ENCODE data around the gene NCF2. TPM values are rescaled to one million over a fixed set of nuclear protein-coding genes. Genes with fewer than 3 reads are reported as not detected.

Gene NCF2
- total RNA-seq, 2 donors from 2014 or later, result 0.55 TPM; not detected in 1

- Mint-ChIP-seq H3K27ac (no peak overlapping the region), H3K9me3 (no peaks in the 10 kb centered on the region), H3K4me1 (peaks cover 12% of the 10 kb centered on the region), H3K4me3 (no peak overlapping the region), H3K27me3 (ENCODE audit: insufficient read depth) (no peaks in the 10 kb centered on the region), H3K36me3 (ENCODE audit: low read depth) (peaks cover 2% of the 10 kb centered on the region)
- 94 to 100% methylated on average over 1 to 4 of the region's 4 CpGs for WGBS, 2 experiments (ENCODE audit: insufficient coverage in 1 of 2, insufficient read length in 1 of 2)
- Histone ChIP-seq H3K4me1 (ENCODE audit: control insufficient read depth, insufficient read depth, low read length) (peaks cover 16% of the 10 kb centered on the region), H3K9ac (ENCODE audit: extremely low read depth, low read length, poor library complexity, severe bottlenecking) (no peak overlapping the region), H3K9me3 (ENCODE audit: control insufficient read depth, low read length) (no peaks in the 10 kb centered on the region), H3K4me3 (ENCODE audit: low read length) (peak overlapping the region; percentile 51), H3K27ac (ENCODE audit: low read depth, low read length) (no peak overlapping the region), H3K27me3 (ENCODE audit: control insufficient read depth, insufficient read depth, low read length, poor library complexity, severe bottlenecking) (no peaks in the 10 kb centered on the region), H3K36me3 (ENCODE audit: control insufficient read depth, insufficient read depth, low read length) (peaks cover 16% of the 10 kb centered on the region)
- no peak for DNase-seq
- TF ChIP-seq CTCF (conservative IDR thresholded peaks at IDR 0.05), result no peak
Observed at GRCh38 chr1:183506561-183506960, 83.7 kb downstream of the NCF2 start.

Other genes with a start within 250 kb of the NCF2 start
- gene NMNAT2, start 172.1 kb downstream of the NCF2 start, total RNA-seq, result 1 to 10 TPM; 1.7 to 5.1 TPM
- gene SMG7, start 118.0 kb downstream of the NCF2 start, total RNA-seq, result 10 to 100 TPM; 60.5 to 75.9 TPM
- 10 to 100 TPM; 78.7 to 99.5 TPM for gene ARPC5, start 45.3 kb upstream of the NCF2 start, total RNA-seq
- gene APOBEC4, start 62.9 kb upstream of the NCF2 start, total RNA-seq, result not detected
- 1 to 10 TPM in 1 of 2 donors, under 1 TPM in 1; 0.15 to 2.6 TPM for gene RGL1, start 214.7 kb upstream of the NCF2 start, total RNA-seq